Measurements from ENCODE around the gene ZMYND19.
"Not testable (repeated sequence)": the region's sequence is repeated elsewhere in the genome, so short reads cannot be mapped to it uniquely, and the experiment has no call there.

Gene ZMYND19

DNA sequence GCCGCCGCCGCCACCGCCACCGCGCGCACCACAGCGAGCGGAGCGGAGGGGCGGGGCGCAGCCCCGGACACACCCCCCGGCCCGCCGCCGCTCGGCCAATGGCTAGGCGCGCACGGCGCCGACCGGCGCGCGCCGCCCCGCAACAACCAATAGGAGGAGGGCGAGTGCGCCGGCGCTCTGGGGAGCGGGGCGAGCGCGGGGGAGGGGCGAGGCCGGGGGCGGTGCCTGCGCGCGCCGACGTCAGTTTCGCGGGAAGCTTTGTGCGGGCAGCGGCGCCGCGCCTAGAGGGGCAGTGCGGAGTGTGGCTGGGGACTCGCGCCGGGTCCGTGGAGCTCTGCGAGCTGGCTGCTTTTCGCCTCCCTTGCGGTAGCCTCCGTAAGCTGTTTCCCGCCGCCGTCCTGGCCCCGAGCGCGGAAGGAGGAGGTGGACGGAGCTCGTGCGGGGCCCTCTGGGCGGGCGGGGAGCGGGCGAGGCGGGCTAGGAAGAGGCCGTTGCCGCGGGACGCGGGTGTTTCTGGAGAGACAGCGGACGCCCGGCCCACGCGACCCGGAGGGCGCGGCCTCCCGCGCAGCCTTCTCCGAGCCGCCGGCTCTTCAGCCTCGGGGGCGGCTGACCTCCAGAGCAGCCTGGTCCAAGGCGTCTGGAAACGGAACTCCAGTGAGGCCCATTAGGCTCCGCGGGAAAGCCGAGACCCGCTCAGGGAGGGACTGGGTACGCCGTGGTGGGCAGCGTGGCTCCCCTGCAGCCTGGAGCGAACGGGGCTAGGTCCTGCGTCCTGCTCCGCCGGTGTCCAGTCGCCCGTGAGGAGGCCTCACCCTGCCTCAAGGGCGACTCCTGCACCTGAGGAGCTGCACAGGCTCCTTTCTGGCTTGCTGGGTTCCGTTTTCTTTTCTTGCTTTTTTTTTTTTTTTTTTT lies at the start of gene ZMYND19:
ZMYND19 (minus strand) TSS at position 44 of the 915 bp plus-strand sequence. CDS start 249 bp downstream, outside the sequence.
- H3K27ac ChIP-seq: peak within 1 kb of the TSS; percentile 23
- DNase-seq (ENCODE audit: low read depth, low spot score): peak; percentile 16

GRCh38 chr9:137639303-137640051 lies 49.2 kb upstream of the ZMYND19 start:
- H3K27ac ChIP-seq: no peak overlapping the region
- no peak for DNase-seq (ENCODE audit: low read depth, low spot score)

DNA sequence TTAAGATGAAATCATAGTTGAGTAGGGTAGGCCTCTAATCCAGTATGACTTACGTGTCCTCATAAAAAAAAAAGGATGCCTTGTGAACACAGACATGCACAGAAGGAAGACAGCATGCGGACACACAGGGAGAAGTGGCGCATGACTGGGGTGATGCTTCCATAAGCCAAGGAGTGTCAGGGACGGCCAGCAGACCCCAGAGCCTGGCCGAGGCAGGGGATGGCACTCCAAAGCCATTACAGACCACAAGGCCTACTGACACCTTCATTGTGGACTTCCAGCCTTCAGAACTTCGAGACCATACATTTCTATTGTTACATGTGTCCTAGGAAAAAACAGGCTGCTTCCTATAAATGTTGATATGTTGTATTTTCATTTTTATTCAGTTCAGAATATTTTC lies 48.4 kb upstream of the ZMYND19 start:
- DNase-seq (ENCODE audit: low read depth, low spot score): no peak
- no peak overlapping the region for H3K27ac ChIP-seq

DNA sequence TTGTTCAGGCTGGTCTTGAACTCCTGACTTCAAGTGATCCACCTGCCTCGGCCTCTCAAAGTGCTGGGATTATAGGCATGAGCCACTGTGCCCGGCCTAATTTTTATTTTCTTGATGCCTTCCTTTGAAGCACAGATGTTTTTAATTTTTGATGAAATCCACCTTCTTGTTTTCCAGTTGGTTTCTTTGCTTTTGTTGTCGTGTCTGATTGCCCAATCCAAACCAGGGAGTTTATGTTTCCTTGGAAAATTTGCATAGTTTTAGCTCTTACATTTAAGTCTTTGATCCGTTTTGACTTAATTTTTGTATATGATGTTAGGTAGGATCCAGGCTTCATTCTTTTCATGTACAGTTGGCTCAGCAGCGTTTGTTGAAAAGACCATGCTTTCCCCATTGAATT lies 43.7 kb upstream of the ZMYND19 start:
- no peak overlapping the region for H3K27ac ChIP-seq

DNA sequence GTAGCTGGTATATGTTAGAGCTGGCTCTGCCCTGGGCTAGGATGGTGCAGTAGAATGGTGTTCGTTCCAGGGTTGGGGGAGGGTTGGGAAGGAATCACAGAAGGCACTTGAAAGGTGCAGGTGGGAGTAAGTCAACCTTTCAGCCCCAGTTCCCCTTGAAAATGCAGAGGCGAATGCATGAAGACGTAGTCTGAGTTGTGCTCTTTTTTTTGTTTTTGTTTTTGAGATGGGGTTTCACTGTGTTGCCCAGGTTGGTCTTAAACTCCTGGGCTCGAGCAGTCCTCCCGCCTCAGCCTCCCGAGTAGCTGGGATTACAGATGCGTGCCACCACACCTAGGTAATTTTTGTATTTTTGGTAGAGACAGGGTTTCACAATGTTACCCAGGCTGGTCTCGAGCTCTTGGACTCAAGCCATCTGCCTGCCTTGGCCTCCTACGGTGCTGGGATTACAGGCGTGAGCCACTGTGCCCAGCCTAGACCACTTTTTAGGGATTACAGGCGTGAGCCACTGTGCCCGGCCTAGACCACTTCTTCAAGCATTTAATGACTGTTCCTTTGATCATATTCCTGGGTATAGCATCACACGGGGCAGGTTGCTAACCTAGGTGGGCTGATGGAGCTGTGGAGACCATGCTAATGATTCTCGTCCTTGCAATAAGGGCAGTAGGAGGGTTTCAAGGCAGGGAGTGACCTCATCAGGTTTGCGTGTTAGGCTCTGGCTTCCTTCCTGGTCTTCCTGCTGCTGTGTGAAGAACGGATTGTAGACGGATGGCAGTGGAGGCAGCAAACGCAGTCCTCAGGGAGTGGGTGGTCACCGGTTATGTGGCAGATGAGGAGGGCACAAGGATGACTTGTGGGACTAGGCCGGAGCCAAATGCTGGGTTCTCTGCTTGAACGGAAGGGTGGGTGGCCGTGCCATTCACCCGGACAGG lies 42.2 kb upstream of the ZMYND19 start:
- no peak for DNase-seq (ENCODE audit: low read depth, low spot score)
- no peak overlapping the region for H3K27ac ChIP-seq

More for the DNA sequence above, 43.7 kb upstream of the ZMYND19 start:
- no peak for DNase-seq (ENCODE audit: low read depth, low spot score)

GRCh38 chr9:137631345-137632229 lies 41.3 kb upstream of the ZMYND19 start:
- no peak for DNase-seq (ENCODE audit: low read depth, low spot score)

DNA sequence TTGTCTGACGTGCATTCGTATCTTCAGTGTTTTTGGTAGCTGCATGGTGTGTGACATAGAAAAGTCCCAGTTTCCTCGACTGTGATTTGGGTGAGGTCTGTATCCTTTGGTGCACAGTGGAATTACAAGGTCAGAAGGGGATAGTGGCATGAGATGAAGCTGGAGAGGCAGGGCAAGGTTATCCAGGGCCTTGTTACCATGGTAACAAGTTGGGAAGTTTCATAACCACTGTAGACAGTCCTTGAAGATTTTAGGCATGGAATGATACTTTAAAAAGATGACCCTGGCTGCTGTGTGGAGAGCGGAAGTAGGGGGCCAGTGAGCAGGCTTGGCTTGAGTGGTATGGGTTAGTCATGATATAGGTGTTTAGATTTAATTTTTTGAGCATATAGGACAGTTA lies 40.4 kb upstream of the ZMYND19 start:
- no peak overlapping the region for H3K27ac ChIP-seq
- no peak for DNase-seq (ENCODE audit: low read depth, low spot score)

More at GRCh38 chr9:137631345-137632229, 41.3 kb upstream of the ZMYND19 start:
- H3K27ac ChIP-seq: no peak overlapping the region

GRCh38 chr9:137630126-137630525 lies 39.8 kb upstream of the ZMYND19 start:
- no peak overlapping the region for H3K27ac ChIP-seq

DNA sequence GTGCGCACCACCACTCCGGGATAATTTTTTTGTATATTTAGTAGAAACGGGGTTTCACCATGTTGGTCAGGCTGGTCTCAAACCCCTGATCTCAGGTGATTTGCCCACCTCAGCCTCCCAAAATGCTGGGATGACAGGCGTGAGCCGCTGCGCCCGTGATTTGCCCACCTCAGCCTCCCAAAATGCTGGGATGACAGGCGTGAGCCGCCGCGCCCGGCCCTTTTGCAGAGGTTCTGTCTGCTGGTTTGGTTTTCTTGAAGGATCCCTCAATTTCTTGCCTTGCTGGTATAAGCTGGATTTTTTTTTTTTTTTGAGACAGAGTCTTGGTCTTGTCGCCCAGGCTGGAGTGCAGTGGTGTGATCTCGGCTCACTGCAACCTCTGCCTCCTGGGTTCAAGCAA lies 37.1 kb upstream of the ZMYND19 start:
- DNase-seq (ENCODE audit: low read depth, low spot score); H3K27ac ChIP-seq: not testable (repeated sequence)

More at GRCh38 chr9:137630126-137630525, 39.8 kb upstream of the ZMYND19 start:
- no peak for DNase-seq (ENCODE audit: low read depth, low spot score)

DNA sequence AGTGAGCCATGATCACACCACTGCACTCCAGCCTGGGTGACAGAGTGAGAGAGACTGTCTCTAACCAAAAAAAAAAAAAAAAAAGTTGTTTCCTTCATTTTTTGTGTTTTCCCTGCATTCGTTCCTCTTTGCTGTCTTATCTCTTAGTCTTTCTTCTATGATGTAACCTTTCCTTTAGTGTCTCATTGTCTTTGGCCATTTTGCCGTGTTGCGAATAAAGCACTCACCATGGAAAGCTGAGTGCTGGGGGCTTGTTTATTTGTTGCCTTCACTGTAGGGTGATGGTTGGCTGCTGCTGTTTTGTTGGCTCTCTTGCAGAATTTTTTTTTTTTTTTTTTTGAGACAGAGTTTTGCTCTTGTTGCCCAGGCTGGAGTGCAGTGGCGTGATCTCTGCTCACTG lies 36.2 kb upstream of the ZMYND19 start:
- no peak overlapping the region for H3K27ac ChIP-seq
- DNase-seq (ENCODE audit: low read depth, low spot score): no peak

- not testable (repeated sequence) for DNase-seq (ENCODE audit: low read depth, low spot score); H3K27ac ChIP-seq
These were observed 31.9 kb upstream of the ZMYND19 start for GRCh38 chr9:137622211-137622610.

GRCh38 chr9:137621131-137621757 lies 30.9 kb upstream of the ZMYND19 start:
- no peak for DNase-seq (ENCODE audit: low read depth, low spot score)
- no peak overlapping the region for H3K27ac ChIP-seq

- no peak for DNase-seq (ENCODE audit: low read depth, low spot score)
These were observed 30.3 kb upstream of the ZMYND19 start for GRCh38 chr9:137620581-137620980.

GRCh38 chr9:137620048-137620405 lies 29.7 kb upstream of the ZMYND19 start:
- peak overlapping the region; percentile 99 for H3K27ac ChIP-seq
- no peak for DNase-seq (ENCODE audit: low read depth, low spot score)

More at GRCh38 chr9:137620581-137620980, 30.3 kb upstream of the ZMYND19 start:
- H3K27ac ChIP-seq: no peak overlapping the region

DNA sequence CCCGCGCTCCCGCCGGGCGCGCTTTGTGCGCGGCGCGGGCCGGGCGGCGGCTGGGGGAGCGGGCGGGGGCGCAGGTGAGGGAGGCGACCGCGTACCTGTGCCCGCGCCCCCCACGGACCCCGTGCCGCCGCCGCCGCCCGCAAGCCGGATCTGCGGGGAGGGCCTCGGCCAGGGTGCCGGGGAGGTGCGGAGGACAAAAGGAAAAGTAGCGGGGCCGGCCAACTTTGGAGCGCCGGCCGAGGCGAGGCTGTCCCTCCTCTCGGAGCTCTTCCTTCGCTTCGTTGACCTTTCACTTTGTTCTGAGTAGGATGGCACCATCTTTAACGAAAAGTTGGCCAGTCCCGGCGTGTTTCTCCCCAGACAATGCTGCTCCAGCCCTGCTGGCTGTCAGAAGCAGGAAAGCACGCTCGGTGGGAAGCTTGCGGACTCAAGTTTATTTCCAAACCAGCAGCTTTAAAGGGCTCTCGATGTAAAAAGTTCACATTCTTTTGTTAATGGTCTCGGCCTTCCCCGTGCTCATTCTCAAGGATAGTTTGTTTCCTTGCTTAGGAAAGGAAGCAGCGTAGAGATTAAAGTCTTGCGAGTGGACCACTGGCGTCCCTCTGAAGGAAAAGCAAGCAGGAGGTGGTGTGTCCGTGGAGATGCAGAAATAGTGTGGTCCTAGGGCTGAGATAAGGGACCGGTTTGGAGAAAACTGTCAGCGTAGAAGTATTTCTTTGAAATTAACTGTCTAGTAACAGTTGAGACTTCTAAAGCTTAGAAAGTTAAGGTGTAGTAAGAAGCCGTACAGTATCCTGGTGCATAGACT lies 29.1 kb upstream of the ZMYND19 start:
- no peak for DNase-seq (ENCODE audit: low read depth, low spot score)
- peak overlapping the region; percentile 99 for H3K27ac ChIP-seq

GRCh38 chr9:137618105-137619067 lies 28.1 kb upstream of the ZMYND19 start, which contains the start of gene EHMT1:
TSS of gene EHMT1 (plus strand) at chr9:137619005. CDS start at chr9:137619029, 24 bp downstream.
- no peak for DNase-seq (ENCODE audit: low read depth, low spot score)
- peak within 1 kb of the TSS; percentile 99 for H3K27ac ChIP-seq

Measured in epithelial cell of prostate (primary cell).